ENCODE results near the gene ZFYVE9.

ZFYVE9 gene

DNA sequence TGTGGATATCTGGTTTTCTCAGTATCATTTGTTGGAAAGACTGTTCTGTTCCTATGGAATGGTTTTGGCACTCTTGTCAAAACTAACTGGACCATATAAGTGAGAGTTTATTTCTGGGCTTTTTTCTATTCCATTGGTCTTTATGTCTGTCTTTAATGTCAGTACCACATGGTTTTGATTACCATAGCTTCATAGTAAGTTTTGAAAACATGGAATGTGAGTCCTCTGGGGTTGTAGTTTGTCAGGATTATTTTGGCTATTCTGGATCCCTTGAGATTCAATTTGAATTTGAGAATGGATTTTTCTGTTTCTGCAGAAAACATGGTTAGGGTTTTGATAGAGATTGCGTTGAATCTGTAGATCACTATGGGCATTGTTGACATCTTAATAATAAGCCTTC lies 107.9 kb downstream of the ZFYVE9 start:
- TF ChIP-seq, protein P1, sequence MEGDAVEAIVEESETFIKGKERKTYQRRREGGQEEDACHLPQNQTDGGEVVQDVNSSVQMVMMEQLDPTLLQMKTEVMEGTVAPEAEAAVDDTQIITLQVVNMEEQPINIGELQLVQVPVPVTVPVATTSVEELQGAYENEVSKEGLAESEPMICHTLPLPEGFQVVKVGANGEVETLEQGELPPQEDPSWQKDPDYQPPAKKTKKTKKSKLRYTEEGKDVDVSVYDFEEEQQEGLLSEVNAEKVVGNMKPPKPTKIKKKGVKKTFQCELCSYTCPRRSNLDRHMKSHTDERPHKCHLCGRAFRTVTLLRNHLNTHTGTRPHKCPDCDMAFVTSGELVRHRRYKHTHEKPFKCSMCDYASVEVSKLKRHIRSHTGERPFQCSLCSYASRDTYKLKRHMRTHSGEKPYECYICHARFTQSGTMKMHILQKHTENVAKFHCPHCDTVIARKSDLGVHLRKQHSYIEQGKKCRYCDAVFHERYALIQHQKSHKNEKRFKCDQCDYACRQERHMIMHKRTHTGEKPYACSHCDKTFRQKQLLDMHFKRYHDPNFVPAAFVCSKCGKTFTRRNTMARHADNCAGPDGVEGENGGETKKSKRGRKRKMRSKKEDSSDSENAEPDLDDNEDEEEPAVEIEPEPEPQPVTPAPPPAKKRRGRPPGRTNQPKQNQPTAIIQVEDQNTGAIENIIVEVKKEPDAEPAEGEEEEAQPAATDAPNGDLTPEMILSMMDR (IDR thresholded peaks at IDR 0.05), result no peak

DNA sequence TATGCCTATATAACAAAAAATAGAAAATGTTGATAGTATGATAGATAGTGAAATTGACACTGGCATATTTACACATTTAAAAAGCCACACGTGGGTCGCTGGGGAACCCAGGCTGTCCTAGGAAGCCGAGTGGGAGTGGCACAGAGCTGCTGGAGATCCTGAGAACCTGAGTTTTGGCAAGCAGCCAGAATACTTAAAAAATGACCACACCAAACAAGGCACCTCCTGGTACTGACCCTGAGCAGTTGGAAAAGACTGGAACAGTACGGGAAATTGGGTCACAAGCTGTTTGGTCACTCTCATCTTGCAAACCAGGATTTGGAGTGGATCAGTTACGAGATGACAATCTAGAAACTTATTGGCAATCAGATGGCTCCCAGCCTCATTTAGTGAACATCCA lies 111.5 kb downstream of the ZFYVE9 start:
- TF ChIP-seq, protein P1 (IDR thresholded peaks at IDR 0.05), result no peak

DNA sequence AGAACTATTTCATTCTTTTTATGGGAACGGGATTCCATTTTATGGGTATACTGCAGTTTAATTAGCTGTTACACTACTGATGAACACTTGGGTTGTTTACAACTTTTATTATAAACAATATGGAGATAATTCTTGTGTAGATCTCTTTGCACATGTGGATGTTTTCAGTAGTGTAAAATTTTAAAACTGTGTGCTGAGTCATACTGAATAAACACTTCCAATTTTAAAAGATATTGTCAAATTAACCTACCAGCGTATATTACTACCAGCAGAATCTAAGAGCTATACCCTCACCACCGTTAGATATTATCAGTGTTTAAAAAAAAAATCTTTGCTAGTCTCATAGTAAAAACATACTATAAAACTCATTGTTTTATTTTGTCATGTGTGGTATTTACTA lies 118.0 kb downstream of the ZFYVE9 start:
- TF ChIP-seq, protein P1 (IDR thresholded peaks at IDR 0.05), result no peak

DNA sequence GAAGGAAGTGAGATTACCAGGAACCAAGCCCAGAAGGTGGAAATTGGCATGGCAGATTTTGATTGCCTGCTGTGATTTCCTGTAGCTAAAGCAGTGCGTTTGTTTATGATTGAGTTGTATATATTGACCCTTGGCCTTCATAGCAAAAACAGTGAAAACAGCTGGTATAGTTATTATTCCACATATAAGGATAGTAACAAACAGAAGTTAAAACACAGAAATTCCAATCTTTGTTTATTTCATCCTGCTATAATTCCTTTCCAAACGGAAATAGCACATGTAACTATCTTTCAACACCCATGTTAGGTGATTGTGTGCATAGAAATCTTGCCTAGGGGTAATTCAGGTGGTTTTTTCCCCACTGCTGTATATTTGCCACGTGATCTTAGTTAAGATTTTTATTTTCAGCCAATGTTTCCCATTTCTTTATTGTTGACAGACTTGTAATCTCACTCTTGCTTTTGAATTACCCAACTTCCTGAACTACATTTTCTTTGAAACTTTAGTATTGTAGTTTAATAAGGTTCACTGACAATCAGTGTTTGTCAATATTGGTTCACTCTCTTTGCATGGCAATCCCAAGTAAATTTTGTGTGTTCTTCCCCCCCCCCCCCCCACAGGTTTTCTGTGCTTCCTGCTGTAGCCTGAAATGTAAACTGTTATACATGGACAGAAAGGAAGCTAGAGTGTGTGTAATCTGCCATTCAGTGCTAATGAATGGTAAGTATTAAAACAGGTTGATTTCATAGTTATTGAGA lies 121.4 kb downstream of the ZFYVE9 start:
- TF ChIP-seq, protein P1 (IDR thresholded peaks at IDR 0.05), result no peak

DNA sequence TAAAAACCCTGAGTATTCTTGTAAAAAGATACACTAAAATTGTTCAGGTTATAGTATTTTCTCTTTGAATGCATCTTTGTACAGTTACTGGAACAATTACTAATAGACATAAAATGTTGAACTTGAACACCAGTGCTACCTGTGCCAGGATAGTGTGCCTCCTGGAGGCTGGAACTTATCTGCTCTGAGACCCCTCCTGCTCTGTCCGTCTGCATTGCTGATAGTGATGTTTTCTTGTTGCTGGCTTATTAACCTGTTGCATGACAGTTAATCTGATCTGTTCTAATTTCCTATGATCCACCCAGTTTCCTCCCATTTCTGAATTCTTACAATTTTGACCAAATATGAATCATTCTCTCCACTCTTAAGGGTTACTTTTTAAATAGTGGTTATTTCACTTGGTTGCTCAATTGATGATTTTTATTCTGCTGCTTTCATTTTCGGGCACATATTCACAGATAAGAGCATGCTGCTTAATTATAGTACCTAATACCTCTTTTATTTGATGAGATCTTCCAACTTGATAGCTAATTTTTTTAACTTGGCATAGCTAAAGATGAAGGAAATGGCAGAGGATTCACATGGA lies 122.7 kb downstream of the ZFYVE9 start:
- TF ChIP-seq, protein P1 (IDR thresholded peaks at IDR 0.05), result no peak; the same call in 1 of the 2 replicates

DNA sequence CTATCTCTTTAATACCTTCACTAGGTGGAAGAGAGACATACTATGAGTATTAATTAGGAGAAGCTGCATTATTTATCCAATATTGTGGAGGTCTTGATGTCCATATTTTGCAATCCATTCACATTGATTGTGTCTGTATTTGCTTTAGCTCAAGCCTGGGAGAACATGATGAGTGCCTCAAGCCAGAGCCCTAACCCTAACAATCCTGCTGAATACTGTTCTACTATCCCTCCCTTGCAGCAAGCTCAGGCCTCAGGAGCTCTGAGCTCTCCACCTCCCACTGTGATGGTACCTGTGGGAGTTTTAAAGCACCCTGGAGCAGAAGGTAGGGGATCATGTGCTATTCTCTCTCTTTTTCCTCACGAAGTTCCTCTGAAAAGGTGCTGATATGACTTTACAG lies 124.6 kb downstream of the ZFYVE9 start:
- TF ChIP-seq, protein P1 (IDR thresholded peaks at IDR 0.05), result no peak

DNA sequence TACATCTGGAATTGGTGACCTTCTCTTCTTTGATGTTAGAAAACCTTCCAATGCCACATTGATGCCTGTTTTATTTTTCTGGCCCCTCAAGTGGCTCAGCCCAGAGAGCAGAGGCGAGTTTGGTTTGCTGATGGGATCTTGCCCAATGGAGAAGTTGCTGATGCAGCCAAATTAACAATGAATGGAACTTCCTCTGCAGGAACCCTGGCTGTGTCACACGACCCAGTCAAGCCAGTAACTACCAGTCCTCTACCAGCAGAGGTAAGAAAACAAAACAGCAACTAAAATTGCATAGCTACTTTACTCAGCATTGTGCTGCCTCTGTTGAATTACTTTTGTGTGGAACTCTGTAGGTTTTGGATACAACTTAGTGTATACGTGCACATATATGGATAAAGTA lies 126.5 kb downstream of the ZFYVE9 start:
- TF ChIP-seq, protein P1 (IDR thresholded peaks at IDR 0.05), result no peak

Measured in LNCAP (cell line).